ENCODE data around the gene TBC1D9. TPM values are rescaled to one million over a fixed set of nuclear protein-coding genes. Genes with fewer than 3 reads are reported as not detected.
A peak's percentile ranks its signal among the peaks of the same experiment; 100 is the strongest.

TBC1D9 gene
- total and polyA plus RNA-seq, 2 of the 13 experiments (the other 11 are each of a cell fraction or from before 2014, with no cell fraction given) = 11.9 to 12.2 TPM

GRCh38 chr4:140756319-140757231 lies at the start of gene TBC1D9 (continued):
- TF ChIP-seq CSRNP1 (CRISPR knock-in tag; IDR thresholded peaks at IDR 0.05) = peak; percentile 25; the same call in 1 of the 2 replicates
- TF ChIP-seq MIER3 (CRISPR knock-in tag; IDR thresholded peaks at IDR 0.05; ENCODE audit: borderline replicate concordance) = peak; percentile 42; the same call in 1 of the 2 replicates
- no peak for TF ChIP-seq DBP (CRISPR knock-in tag; IDR thresholded peaks at IDR 0.05; ENCODE audit: not compliant biosample characterization)
- peak; percentile 65; the same call in 1 of the 2 replicates for TF ChIP-seq CEBPG (CRISPR knock-in tag; IDR thresholded peaks at IDR 0.05)
- no peak for TF ChIP-seq NFE2L1 (CRISPR knock-in tag; IDR thresholded peaks at IDR 0.05; ENCODE audit: borderline replicate concordance)
- TF ChIP-seq U2AF2 (IDR thresholded peaks at IDR 0.05; ENCODE audit: low read depth, low read length) = no peak
- TF ChIP-seq KLF12 (CRISPR knock-in tag; IDR thresholded peaks at IDR 0.05; ENCODE audit: borderline replicate concordance) = no peak
- TF ChIP-seq, protein P1, sequence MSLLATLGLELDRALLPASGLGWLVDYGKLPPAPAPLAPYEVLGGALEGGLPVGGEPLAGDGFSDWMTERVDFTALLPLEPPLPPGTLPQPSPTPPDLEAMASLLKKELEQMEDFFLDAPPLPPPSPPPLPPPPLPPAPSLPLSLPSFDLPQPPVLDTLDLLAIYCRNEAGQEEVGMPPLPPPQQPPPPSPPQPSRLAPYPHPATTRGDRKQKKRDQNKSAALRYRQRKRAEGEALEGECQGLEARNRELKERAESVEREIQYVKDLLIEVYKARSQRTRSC (CRISPR knock-in tag; IDR thresholded peaks at IDR 0.05; ENCODE audit: low read depth) = no peak; the same call in 1 of the 2 replicates
- peak; percentile 62; the same call in 1 of the 2 replicates for TF ChIP-seq WIZ (CRISPR knock-in tag; IDR thresholded peaks at IDR 0.05)
- TF ChIP-seq CREB1 (IDR thresholded peaks at IDR 0.05) = 0 out of 2 replicates have a peak, but pooled peaks have one; percentile 21
- peak; percentile 41; the same call in 1 of the 2 replicates for TF ChIP-seq CREB1 (CRISPR knock-in tag; IDR thresholded peaks at IDR 0.05)
- peak; percentile 68; the same call in 1 of the 2 replicates for TF ChIP-seq ZFP91 (CRISPR knock-in tag; IDR thresholded peaks at IDR 0.05; ENCODE audit: borderline replicate concordance)
- no peak for TF ChIP-seq HOXA7 (CRISPR knock-in tag; IDR thresholded peaks at IDR 0.05)
- no peak for TF ChIP-seq HINFP (CRISPR knock-in tag; IDR thresholded peaks at IDR 0.05; ENCODE audit: low read depth)
- no peak for TF ChIP-seq TRIM24 (CRISPR knock-in tag; IDR thresholded peaks at IDR 0.05)
- TF ChIP-seq RAD21 (CRISPR knock-in tag; IDR thresholded peaks at IDR 0.05) = no peak; the same call in 1 of the 2 replicates
- peak; percentile 37; the same call in 1 of the 2 replicates for TF ChIP-seq NR2C2 (CRISPR knock-in tag; IDR thresholded peaks at IDR 0.05; ENCODE audit: borderline replicate concordance)
- TF ChIP-seq POGK (CRISPR knock-in tag; conservative IDR thresholded peaks at IDR 0.05) = 0 out of 2 replicates have a peak, but pooled peaks have one; percentile 35
- TF ChIP-seq MAX (IDR thresholded peaks at IDR 0.05) = peak; percentile 76

All from HepG2 (cell line).